Fibroblast of pulmonary artery (primary cell): ENCODE data around the gene TAMALIN.

Experiments used
- DNase-seq: peaks from one replicate; pipeline ENCODE4 v3.0.0-alpha.2; 2010; ENCODE audit warnings: low read depth
- H3K4me3 ChIP-seq: replicated peaks from 2 replicates; pipeline ENCODE4 v1.5.1; 2011; ENCODE audit warnings: low read depth, mild to moderate bottlenecking, control low read depth, low read length, moderate library complexity
- TF ChIP-seq, protein P1 (sequence below): IDR thresholded peaks from 2 replicates; pipeline ENCODE4 v1.5.1; 2011; ENCODE audit warnings: mild to moderate bottlenecking, control low read depth, low read length, inconsistent platforms; ENCODE audit errors: missing control alignments

Gene TAMALIN

DNA sequence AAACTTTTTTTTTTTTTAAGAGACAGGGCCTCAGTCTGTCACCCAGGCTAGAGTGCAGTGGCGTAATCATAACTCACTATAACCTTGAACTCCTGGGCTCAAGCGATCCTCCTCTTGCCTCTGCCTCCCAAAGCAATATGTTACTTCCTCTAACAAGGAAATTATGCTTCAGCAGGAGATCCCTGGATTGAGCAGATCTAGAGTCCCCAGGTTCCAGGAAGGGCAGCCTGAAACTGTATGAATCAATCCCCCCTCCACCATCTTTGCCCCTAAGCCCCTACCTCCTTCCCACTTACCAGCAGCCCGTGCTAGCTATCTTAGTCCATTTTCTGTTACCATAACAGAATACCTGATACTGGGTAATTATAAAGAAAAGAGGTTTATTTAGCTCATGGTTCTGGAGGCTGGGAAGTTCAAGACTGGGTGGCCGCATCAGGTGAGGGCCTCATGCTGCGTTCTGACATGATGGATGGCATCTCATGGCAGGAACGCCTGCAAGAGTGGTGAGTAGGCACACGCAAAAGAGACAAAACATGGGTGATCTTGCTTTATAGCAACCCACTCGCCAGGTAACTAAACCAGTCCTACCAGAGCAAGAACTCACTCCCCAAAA lies 5.0 kb downstream of the TAMALIN start:
- no peak for DNase-seq
- no peak overlapping the region for H3K4me3 ChIP-seq
- TF ChIP-seq, protein P1, sequence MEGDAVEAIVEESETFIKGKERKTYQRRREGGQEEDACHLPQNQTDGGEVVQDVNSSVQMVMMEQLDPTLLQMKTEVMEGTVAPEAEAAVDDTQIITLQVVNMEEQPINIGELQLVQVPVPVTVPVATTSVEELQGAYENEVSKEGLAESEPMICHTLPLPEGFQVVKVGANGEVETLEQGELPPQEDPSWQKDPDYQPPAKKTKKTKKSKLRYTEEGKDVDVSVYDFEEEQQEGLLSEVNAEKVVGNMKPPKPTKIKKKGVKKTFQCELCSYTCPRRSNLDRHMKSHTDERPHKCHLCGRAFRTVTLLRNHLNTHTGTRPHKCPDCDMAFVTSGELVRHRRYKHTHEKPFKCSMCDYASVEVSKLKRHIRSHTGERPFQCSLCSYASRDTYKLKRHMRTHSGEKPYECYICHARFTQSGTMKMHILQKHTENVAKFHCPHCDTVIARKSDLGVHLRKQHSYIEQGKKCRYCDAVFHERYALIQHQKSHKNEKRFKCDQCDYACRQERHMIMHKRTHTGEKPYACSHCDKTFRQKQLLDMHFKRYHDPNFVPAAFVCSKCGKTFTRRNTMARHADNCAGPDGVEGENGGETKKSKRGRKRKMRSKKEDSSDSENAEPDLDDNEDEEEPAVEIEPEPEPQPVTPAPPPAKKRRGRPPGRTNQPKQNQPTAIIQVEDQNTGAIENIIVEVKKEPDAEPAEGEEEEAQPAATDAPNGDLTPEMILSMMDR = no peak

DNA sequence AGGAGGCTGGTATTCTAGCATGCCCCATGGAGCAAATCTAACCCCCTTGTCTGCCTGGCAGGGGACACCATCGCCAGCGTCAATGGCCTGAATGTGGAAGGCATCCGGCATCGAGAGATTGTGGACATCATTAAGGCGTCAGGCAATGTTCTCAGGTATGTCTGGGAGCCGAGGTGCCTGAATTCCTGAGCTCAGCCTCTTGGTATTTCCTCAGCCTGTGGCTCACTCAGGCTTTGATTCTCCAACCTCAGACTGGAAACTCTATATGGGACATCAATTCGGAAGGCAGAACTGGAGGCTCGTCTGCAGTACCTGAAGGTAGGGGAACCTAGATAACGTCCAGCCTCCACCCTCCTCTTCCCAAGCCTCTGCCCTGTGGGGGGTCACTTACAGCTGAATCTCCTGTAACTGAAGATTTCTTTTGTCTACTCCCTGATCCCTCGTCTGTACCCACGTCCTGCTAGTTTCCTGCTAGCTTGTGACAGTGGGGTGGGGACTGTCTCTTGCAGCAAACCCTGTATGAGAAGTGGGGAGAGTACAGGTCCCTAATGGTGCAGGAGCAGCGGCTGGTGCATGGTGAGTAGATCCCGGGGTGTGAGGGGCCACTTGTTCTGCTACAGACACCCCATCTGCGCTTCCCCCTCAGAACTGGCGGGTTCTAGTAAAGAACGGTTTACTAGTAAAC lies 7.0 kb downstream of the TAMALIN start:
- no peak overlapping the region for H3K4me3 ChIP-seq
- TF ChIP-seq, protein P1 = no peak
- no peak for DNase-seq

GRCh38 chr12:52014567-52015530 lies 8.1 kb downstream of the TAMALIN start:
- DNase-seq = no peak
- no peak overlapping the region for H3K4me3 ChIP-seq
- TF ChIP-seq, protein P1 = no peak

DNA sequence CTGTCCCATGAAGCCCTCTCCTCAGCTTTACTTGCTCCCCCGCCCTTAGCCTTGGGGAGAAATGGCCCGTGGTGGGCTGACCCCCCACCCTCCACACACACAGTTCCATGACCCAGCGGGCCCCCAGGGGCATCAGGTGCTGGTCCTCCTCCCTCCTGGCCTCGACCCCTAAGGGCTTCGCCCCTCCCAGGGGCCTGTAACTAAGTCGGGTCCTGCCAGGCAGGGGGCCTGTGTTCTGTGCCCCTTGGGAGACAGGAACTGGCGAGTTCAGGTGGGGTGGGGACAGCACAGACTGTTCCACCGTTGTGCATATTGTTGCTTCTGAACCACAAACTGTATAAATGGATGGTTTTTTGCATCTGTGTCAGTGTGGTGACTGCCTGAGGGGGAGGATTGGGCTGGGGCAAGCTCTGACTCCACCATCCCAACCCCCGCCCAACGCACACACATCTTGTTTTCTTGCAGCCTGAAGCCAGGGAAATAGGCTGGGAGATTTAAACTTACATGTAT lies 8.8 kb downstream of the TAMALIN start:
- DNase-seq = no peak

DNA sequence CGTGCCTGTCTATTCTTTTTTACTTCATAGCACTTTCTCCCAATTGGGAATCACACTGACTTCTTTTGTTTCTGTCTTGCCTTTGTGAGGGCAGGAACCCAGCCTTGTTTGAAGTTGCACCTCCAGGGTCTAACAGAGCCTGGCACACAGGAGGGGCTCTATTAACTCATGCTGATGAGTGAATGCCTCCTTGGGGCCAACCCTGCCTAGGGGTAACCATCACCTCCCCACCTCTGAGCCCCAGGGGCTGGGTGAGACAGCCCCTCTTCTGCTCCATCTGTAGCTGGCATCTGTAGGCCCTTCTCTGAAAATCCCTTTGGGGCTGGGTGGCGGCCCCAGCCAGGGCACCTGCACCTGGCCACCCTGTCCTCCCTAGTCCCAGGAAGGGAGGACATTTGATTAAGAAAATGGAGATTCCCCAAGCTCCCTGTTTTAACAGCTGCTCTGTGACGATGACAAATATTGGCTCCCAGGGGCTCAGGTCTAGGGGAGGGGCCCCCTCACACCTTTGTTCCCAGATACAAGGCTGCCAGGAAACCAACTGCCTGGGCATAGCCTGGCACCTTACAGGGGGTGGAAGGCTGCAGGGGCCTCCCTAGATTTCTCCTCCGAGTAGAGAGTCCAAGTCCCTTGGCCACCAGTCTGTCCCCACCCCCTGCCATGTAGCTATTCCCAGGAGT lies 11.8 kb downstream of the TAMALIN start:
- TF ChIP-seq, protein P1 = no peak

More for the DNA sequence above, 8.8 kb downstream of the TAMALIN start:
- no peak overlapping the region for H3K4me3 ChIP-seq
- TF ChIP-seq, protein P1 = no peak

GRCh38 chr12:52019113-52019770 lies 12.5 kb downstream of the TAMALIN start:
- no peak for DNase-seq
- H3K4me3 ChIP-seq = no peak overlapping the region
- TF ChIP-seq, protein P1 = no peak

More for the DNA sequence above, 11.8 kb downstream of the TAMALIN start:
- no peak overlapping the region for H3K4me3 ChIP-seq
- no peak for DNase-seq
